ENCODE measurements around the gene MAL.
A peak's percentile ranks its signal among the peaks of the same experiment; 100 is the strongest.

Gene MAL

GRCh38 chr2:94984964-94985575 lies 40.4 kb upstream of the MAL start:
- TF ChIP-seq, protein P1, sequence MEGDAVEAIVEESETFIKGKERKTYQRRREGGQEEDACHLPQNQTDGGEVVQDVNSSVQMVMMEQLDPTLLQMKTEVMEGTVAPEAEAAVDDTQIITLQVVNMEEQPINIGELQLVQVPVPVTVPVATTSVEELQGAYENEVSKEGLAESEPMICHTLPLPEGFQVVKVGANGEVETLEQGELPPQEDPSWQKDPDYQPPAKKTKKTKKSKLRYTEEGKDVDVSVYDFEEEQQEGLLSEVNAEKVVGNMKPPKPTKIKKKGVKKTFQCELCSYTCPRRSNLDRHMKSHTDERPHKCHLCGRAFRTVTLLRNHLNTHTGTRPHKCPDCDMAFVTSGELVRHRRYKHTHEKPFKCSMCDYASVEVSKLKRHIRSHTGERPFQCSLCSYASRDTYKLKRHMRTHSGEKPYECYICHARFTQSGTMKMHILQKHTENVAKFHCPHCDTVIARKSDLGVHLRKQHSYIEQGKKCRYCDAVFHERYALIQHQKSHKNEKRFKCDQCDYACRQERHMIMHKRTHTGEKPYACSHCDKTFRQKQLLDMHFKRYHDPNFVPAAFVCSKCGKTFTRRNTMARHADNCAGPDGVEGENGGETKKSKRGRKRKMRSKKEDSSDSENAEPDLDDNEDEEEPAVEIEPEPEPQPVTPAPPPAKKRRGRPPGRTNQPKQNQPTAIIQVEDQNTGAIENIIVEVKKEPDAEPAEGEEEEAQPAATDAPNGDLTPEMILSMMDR (conservative IDR thresholded peaks at IDR 0.05): no peak

DNA sequence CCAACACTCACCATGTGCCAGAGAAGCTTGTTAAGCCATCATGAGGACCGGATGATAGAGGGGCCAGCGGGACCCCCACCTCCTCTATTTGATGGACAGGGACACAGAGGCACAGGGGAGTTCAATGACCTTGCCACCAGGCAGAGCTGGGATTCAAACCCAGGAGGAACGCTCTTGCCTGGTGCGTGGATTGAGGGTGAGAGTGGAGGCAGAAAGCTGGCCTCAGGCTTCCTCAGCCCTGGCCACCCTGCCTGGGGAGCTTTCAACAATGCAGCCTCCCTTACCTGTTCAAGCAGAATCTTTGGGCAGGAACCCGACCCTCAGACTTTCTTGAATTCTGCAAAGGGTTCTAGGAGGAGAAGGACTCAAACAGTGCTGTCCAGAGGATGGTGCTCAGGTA lies 39.9 kb upstream of the MAL start:
- TF ChIP-seq, protein P1 (conservative IDR thresholded peaks at IDR 0.05): no peak
- H3K27ac ChIP-seq: no peak overlapping the region

More at GRCh38 chr2:94984964-94985575, 40.4 kb upstream of the MAL start:
- H3K27ac ChIP-seq: no peak overlapping the region

GRCh38 chr2:94986392-94986963 lies 39.0 kb upstream of the MAL start:
- TF ChIP-seq, protein P1 (conservative IDR thresholded peaks at IDR 0.05): peak; percentile 85
- no peak overlapping the region for H3K27ac ChIP-seq

DNA sequence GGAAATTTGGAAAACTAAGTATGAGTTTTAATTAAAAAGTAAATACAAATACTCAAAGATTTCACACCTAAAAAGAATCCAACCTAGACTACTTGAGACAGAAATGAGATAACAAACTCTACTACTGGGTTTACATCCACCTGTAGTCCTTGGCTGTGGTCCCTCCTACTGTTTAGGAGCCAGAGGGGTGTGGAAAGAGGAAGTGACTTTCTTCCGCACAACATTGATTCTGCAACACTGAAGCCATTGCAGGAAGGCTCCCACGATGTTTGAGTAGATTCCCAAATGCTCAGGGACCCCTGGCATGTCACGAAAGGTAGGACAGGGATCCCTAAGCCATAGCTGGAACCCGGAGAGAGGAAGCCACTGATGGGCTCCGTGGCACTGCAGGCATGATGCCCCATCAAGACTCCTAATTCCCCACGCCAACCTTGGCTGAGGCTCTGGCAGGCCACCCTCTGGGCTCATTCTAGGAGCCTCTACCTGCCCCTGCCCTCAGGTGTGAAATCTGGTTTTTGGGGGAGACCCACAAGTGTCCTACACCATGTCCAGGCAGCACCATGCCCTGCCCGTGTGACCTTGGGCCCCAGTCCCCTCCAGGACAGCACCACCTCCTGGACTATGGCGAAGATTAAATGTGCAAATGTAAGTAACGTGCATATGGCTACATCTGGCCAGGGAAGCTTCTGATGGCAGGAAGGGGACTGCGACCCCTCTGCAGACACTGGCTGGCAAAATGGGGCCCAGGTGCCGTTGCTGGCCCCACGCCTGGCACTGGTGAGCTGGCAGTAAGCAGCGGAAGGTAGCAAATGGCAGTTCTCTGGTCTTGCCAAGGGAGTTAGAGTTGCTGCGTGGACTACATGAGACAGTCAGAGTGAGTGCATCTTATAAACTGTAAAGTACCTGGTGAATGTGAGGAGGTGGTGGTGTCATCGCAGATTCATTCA lies 38.2 kb upstream of the MAL start:
- TF ChIP-seq, protein P1 (conservative IDR thresholded peaks at IDR 0.05): no peak
- no peak overlapping the region for H3K27ac ChIP-seq

GRCh38 chr2:94990956-94991355 lies 34.6 kb upstream of the MAL start:
- H3K27ac ChIP-seq: no peak overlapping the region
- TF ChIP-seq, protein P1 (conservative IDR thresholded peaks at IDR 0.05): no peak

DNA sequence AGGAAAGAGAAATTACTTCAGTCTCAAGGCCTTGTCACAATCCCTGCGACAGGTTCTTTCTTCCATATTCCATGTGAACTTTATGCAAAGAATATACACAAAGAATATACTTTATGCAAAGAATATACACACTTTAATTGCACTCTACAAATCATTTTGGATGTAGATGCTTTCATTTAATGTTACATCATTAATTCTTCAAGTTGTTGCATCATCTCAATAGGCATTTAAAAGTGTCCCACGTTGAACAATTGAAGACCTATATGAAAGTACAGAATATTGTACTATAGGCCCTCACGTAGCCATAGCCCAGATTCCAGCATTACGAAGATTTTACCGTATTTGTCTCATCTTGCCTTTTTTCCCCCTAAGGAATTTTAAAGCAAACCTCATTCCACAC lies 33.1 kb upstream of the MAL start:
- TF ChIP-seq, protein P1 (conservative IDR thresholded peaks at IDR 0.05): no peak
- no peak overlapping the region for H3K27ac ChIP-seq
